Fibroblast of pulmonary artery (primary cell): ENCODE data around the gene HOXC9.

Experiments used
- DNase-seq: peaks from one replicate; pipeline ENCODE4 v3.0.0-alpha.2; 2010; ENCODE audit warnings: low read depth
- H3K4me3 ChIP-seq: replicated peaks from 2 replicates; pipeline ENCODE4 v1.5.1; 2011; ENCODE audit warnings: low read depth, mild to moderate bottlenecking, control low read depth, low read length, moderate library complexity
- TF ChIP-seq, protein P1 (sequence below): IDR thresholded peaks from 2 replicates; pipeline ENCODE4 v1.5.1; 2011; ENCODE audit warnings: mild to moderate bottlenecking, control low read depth, low read length, inconsistent platforms; ENCODE audit errors: missing control alignments

HOXC9 gene

DNA sequence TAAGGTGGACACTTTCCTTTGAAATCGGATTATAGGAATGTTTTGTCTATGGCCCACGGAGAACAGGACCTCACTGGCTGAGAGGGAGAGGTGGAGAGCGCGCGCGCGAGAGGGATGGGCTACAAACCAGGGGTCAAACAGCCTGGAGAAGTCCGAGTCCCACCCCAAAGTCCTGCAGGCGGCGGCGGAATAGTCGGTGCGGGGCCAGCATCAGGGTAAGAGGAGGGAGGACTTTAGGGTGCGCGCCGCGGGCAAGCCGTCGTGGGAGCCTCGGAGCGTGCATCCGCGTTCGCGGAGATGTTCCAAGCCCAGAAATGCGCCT lies 5.5 kb downstream of the HOXC9 start:
- DNase-seq: no peak
- TF ChIP-seq, protein P1, sequence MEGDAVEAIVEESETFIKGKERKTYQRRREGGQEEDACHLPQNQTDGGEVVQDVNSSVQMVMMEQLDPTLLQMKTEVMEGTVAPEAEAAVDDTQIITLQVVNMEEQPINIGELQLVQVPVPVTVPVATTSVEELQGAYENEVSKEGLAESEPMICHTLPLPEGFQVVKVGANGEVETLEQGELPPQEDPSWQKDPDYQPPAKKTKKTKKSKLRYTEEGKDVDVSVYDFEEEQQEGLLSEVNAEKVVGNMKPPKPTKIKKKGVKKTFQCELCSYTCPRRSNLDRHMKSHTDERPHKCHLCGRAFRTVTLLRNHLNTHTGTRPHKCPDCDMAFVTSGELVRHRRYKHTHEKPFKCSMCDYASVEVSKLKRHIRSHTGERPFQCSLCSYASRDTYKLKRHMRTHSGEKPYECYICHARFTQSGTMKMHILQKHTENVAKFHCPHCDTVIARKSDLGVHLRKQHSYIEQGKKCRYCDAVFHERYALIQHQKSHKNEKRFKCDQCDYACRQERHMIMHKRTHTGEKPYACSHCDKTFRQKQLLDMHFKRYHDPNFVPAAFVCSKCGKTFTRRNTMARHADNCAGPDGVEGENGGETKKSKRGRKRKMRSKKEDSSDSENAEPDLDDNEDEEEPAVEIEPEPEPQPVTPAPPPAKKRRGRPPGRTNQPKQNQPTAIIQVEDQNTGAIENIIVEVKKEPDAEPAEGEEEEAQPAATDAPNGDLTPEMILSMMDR: no peak
- no peak overlapping the region for H3K4me3 ChIP-seq

DNA sequence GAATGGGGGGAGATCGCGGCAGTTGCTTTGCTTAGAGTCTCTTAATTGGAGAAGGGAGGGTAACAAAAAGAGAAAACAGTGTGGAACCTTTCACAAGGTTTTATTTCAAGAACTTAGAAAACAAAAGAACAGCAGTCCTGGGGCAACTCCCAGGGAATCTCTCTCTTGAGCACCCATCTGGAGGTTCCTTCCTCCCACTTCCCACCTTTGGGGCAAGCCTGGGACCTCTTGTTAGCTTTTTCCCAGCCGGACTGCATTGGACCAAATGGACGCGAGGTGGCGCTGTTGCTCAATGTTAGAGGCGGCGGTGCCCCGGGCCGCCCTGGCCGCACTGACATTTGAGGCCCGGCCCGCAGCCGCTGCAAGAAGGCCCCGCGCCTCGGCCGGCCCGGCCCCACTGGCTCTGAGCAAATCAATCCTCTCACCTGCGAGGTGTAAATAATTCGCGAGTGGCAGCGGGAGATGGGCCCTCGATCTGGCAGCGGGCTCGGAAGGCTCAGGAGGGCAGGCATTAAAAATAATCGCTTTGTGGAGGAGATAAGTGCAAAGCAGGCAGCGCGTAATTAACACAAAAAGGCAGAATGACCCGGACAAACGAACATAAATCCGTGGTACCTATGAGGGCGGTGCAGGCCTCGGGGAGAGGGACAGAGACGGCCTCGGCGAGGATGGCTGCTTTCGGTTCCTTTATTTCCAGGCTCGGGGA lies 6.0 kb downstream of the HOXC9 start:
- peak; percentile 81 for DNase-seq
- peak overlapping the region; percentile 27 for H3K4me3 ChIP-seq
- TF ChIP-seq, protein P1: peak; percentile 74

DNA sequence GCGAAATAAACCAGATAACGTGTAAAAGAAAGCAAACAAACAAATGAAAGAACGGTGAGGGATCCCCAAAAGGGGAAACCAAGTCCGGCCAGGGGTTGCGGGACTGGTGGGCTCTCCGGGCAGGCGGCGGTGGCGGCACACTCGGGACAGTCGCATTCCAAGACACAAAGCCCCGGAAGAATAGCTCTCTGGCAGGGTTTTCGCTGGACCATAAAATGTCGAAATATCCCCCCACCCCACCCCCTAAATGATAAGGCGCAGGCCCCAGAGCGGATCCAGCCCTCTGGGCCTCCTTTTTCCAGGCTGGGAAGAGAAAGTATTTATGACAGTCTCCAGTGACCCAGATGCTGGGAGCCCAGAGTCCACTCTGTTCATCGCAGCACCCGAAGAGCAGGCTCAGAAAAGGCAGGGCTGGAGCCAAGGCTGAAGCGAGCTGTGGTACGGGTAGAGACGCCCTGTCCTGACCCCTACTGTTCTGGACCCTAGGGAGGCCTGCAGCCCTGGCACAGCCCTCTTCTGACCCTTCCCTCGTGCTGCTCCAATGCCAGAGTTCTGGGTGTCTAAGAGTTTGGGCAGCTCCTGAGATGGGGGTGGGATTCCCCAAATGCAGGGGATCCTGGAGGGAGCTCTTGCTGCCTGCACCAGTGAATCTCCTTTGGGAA lies 6.7 kb downstream of the HOXC9 start:
- DNase-seq: no peak
- TF ChIP-seq, protein P1: no peak
- H3K4me3 ChIP-seq: peak overlapping the region; percentile 27

DNA sequence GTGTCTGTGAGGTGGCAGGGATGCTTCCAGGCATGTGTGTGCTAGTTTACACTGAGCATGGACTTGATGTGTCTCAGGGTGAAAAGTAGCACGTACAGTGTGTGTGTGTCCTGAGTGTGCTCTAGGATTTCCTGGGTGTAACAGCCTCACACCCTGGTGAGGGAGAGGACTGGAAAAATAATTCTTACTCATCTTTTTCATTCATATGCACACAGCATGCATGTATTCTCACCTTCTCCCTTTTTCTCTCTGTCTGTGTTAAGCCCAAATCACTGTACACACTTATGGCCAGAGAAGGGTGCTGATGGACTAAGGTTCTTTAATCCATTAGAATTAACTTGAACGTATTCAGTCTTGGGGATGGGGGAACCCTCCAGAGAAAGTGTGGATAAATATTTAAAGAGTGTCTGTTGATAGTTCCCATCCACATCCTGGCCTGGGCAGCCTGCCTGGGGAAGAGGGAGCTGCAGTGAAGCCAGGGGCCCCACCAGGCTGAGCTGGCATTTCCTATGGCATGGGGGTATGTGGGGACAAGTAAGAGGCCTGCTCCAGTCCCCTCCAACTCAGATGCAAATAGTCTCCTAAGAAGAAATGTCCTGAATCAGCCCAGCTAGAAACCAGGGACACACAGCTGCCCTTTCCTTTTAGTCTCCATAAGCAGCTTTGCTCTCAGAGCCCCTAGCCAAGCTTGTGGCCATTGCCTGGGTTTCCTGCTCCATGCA lies 7.7 kb downstream of the HOXC9 start:
- TF ChIP-seq, protein P1: no peak
- H3K4me3 ChIP-seq: no peak overlapping the region

DNA sequence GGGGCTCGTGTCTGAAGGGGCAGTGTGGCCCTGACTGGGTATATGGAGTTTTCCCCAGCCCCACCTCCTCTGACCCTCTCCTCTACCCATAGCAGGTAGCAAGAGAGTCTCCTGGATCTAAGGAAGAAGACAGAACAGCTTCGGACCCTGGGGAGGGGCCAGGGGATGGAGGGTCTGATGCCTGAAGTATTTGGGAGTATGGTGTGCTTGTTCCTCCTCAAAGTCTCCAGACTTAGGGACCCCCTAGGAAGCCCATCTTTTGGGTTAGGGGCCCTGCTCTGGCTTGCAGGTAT lies 8.2 kb downstream of the HOXC9 start:
- TF ChIP-seq, protein P1: no peak
- H3K4me3 ChIP-seq: no peak overlapping the region
- DNase-seq: no peak

More for the DNA sequence above, 7.7 kb downstream of the HOXC9 start:
- DNase-seq: no peak

DNA sequence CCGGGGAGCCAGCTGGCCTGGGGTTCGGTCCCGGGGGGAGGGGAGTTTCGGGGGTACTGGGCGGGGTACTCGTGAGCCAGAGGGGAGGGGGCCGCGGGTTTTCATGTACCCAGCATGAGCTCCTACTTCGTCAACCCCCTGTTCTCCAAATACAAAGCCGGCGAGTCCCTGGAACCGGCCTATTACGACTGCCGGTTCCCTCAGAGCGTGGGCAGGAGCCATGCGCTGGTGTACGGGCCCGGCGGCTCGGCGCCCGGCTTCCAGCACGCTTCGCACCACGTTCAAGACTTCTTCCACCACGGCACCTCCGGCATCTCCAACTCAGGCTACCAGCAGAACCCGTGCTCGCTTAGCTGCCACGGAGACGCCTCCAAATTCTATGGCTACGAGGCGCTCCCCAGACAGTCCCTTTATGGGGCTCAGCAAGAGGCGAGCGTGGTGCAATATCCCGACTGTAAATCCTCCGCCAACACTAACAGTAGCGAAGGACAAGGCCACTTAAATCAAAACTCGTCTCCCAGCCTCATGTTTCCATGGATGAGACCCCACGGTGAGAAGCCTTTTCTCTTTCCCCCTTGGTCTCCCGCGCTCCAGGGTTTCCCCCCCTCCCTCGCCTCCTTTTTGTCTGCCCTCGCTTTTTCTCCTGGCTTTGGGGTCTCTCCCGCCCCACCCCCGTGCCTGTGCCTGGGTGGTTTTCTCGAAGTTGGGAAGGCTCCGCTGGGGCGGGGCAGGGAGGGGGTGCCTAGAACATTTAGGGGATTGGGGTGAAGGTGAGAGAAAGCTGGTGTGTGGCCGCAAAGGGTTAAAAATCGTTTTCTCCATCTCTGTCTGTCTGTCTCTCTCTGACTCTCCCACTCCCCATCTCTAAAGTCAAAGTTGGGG lies 9.5 kb downstream of the HOXC9 start:
- DNase-seq: no peak
- TF ChIP-seq, protein P1: no peak
- no peak overlapping the region for H3K4me3 ChIP-seq
